ENCODE measurements around the gene MAML2. TPM values are rescaled to one million over a fixed set of nuclear protein-coding genes. Genes with fewer than 3 reads are reported as not detected.

The MAML2 gene
- total RNA-seq, 1 experiment from 2014 or later, result 2.7 TPM

GRCh38 chr11:96265972-96266371, 77.0 kb downstream of the MAML2 start:
- Histone ChIP-seq H3K79me1 (ENCODE audit: insufficient read depth, low read depth, low read length, poor library complexity, severe bottlenecking) (peaks cover 3% of the 10 kb centered on the region), H3K79me2 (ENCODE audit: insufficient read depth, low read length) (no peaks in the 10 kb centered on the region), H3K56ac (ENCODE audit: insufficient read length, low read depth, low read length) (no peak overlapping the region), H3K27ac (ENCODE audit: insufficient read length, low read depth, low read length) (no peak overlapping the region), H3K4ac (ENCODE audit: low read depth, low read length) (no peak overlapping the region; the same call in 1 of the 2 replicates), H4K8ac (replicated peaks; ENCODE audit: insufficient read length, low read depth, low read length) (no peak overlapping the region), H4K91ac (ENCODE audit: insufficient read length, low read depth, low read length) (no peak overlapping the region), H2AK5ac (ENCODE audit: insufficient read length, low read length) (no peak overlapping the region), H2BK20ac (ENCODE audit: low read depth, low read length, poor library complexity, severe bottlenecking) (no peak overlapping the region), H2BK120ac (ENCODE audit: low read depth, low read length, poor library complexity, severe bottlenecking) (no peak overlapping the region), H2BK5ac (ENCODE audit: insufficient read length, low read length) (no peak overlapping the region), H3K14ac (ENCODE audit: insufficient read depth, low read length) (no peak overlapping the region), H3K9me3 (ENCODE audit: control insufficient read depth, low read depth, low read length) (no peaks in the 10 kb centered on the region), H3K23ac (ENCODE audit: insufficient read length, low read depth, low read length) (no peak overlapping the region), H3T11ph (ENCODE audit: low read length) (no peak overlapping the region), H2AFZ (ENCODE audit: low read length) (no peak overlapping the region), H3K4me1 (ENCODE audit: insufficient read depth, low read length) (no peaks in the 10 kb centered on the region; the same call in 1 of the 2 replicates), H2BK15ac (ENCODE audit: low read depth, low read length) (no peak overlapping the region), H3K4me2 (ENCODE audit: insufficient read depth, insufficient read length, low read length) (no peak overlapping the region), H2BK12ac (ENCODE audit: insufficient read length, low read depth, low read length) (no peak overlapping the region), H3K27me3 (ENCODE audit: insufficient read depth, low read length) (no peaks in the 10 kb centered on the region), H3K23me2 (ENCODE audit: insufficient read length, low read depth, low read length, poor library complexity, severe bottlenecking) (no peaks in the 10 kb centered on the region), H3K18ac (ENCODE audit: insufficient read length, low read depth, low read length) (no peak overlapping the region), H4K20me1 (ENCODE audit: control insufficient read depth, insufficient read depth, insufficient read length) (no peaks in the 10 kb centered on the region), H3K9ac (ENCODE audit: extremely low read depth, insufficient read length, low read length) (no peak overlapping the region), H4K5ac (ENCODE audit: insufficient read length, low read depth, low read length) (no peak overlapping the region)
- no peak for TF ChIP-seq CTCF (conservative IDR thresholded peaks at IDR 0.05)
- peaks cover 13 to 14% of the 10 kb centered on the region in 2 experiments for H3K4me1 Mint-ChIP-seq
- no peaks in the 10 kb centered on the region for H3K27me3 Mint-ChIP-seq (ENCODE audit: low read depth)
- peaks cover 0 to 3% of the 10 kb centered on the region in 2 experiments; a peak in 4 of 5 replicates for H3K9me3 Mint-ChIP-seq
- 0 out of 7 replicates have a peak overlapping the region, but pooled peaks of 1 of the 3 experiments have one; percentile 45 for H3K27ac Mint-ChIP-seq
- no peak overlapping the region for H3K4me3 Mint-ChIP-seq
- DNase-seq, result no peak
- H3K36me3 Mint-ChIP-seq (ENCODE audit: insufficient read depth in 1 of 3, low read depth in 3 of 3), result peaks cover 7 to 11% (median 7%) of the 10 kb centered on the region in 3 experiments; a peak in 5 of 7 replicates
- no CpG with 5 or more reads among the region's 9 CpGs for WGBS (ENCODE audit: extremely low coverage, insufficient read length, low lambda C conversion rate)
